ENCODE measurements around the gene VPS13D. TPM values are rescaled to one million over a fixed set of nuclear protein-coding genes. Genes with fewer than 3 reads are reported as not detected.

VPS13D gene
- total RNA-seq, 4 donors from 2014 or later, result 33.2 to 115 (median 56.5) TPM

GRCh38 chr1:12343823-12344487 lies 114.1 kb downstream of the VPS13D start:
- intact Hi-C loops (cut with DNase I; ENCODE audit: low total_unique reads), result no loop called here
- no peak overlapping the region for H3K4me3 ChIP-seq

GRCh38 chr1:12344596-12345349 lies 114.9 kb downstream of the VPS13D start:
- H3K27me3 ChIP-seq, result no peaks in the 10 kb centered on the region
- TF ChIP-seq POLR2A (IDR thresholded peaks at IDR 0.05), result no peak
- no peak for TF ChIP-seq CTCF (IDR thresholded peaks at IDR 0.05)
- no peaks in the 10 kb centered on the region for H3K9me3 ChIP-seq
- no peaks in the 10 kb centered on the region for H3K36me3 ChIP-seq
- no peak overlapping the region for H3K4me3 ChIP-seq
- no peaks in the 10 kb centered on the region for H3K4me1 ChIP-seq
- intact Hi-C loops (cut with DNase I; ENCODE audit: low total_unique reads), result no loop called here
- peak overlapping the region in 1 of 2 donors; percentile 48 for H3K27ac ChIP-seq
- DNase-seq, result no peak

More at GRCh38 chr1:12343823-12344487, 114.1 kb downstream of the VPS13D start:
- DNase-seq, result no peak
- no peaks in the 10 kb centered on the region for H3K4me1 ChIP-seq
- H3K36me3 ChIP-seq, result no peaks in the 10 kb centered on the region
- no peaks in the 10 kb centered on the region for H3K27me3 ChIP-seq
- H3K27ac ChIP-seq, result peak overlapping the region in 1 of 2 donors; percentile 48
- H3K9me3 ChIP-seq, result no peaks in the 10 kb centered on the region
- TF ChIP-seq CTCF (IDR thresholded peaks at IDR 0.05) (no peak), POLR2A (IDR thresholded peaks at IDR 0.05) (no peak)

GRCh38 chr1:12345350-12346217 lies 115.8 kb downstream of the VPS13D start:
- Histone ChIP-seq H3K27me3 (no peaks in the 10 kb centered on the region), H3K4me1 (no peaks in the 10 kb centered on the region), H3K4me3 (no peak overlapping the region), H3K27ac (peak overlapping the region in 1 of 2 donors; percentile 48), H3K9me3 (no peaks in the 10 kb centered on the region), H3K36me3 (no peaks in the 10 kb centered on the region)
- no peak for DNase-seq
- TF ChIP-seq CTCF (IDR thresholded peaks at IDR 0.05) (no peak), POLR2A (IDR thresholded peaks at IDR 0.05) (no peak)
- intact Hi-C loops (cut with DNase I; ENCODE audit: low total_unique reads), result no loop called here

- H3K36me3 ChIP-seq, result no peaks in the 10 kb centered on the region
- intact Hi-C loops (cut with DNase I; ENCODE audit: low total_unique reads), result no loop called here
- H3K4me3 ChIP-seq, result no peak overlapping the region
- no peaks in the 10 kb centered on the region for H3K27me3 ChIP-seq
- H3K27ac ChIP-seq, result no peak overlapping the region
- no peak for DNase-seq
- no peaks in the 10 kb centered on the region for H3K9me3 ChIP-seq
- no peaks in the 10 kb centered on the region for H3K4me1 ChIP-seq
- TF ChIP-seq CTCF (IDR thresholded peaks at IDR 0.05) (no peak), POLR2A (IDR thresholded peaks at IDR 0.05) (no peak)
These were observed 116.8 kb downstream of the VPS13D start for GRCh38 chr1:12346483-12347151.

Data from uterus (tissue), 4 donors.